Progenitor cell of endocrine pancreas (in vitro differentiated cells): ENCODE measurements around the gene LRP3. TPM values are rescaled to one million over a fixed set of nuclear protein-coding genes. Genes with fewer than 3 reads are reported as not detected.

ENCODE experiments used
- DNase-seq: peaks from one replicate; pipeline ENCODE4 v3.0.0; 2021; ENCODE audit warnings: low spot score; ENCODE audit not compliant: unreplicated experiment
- H3K27ac Mint-ChIP-seq: 2 replicates; pipeline ENCODE4 v1.8.0; 2021; ENCODE audit warnings: mild to moderate bottlenecking, moderate library complexity, mixed read lengths
- H3K27me3 Mint-ChIP-seq: 2 replicates; pipeline ENCODE4 v1.8.0; 2021; ENCODE audit warnings: mixed read lengths
- H3K36me3 Mint-ChIP-seq: 2 replicates; pipeline ENCODE4 v1.8.0; 2022; ENCODE audit warnings: mixed read lengths; ENCODE audit not compliant: insufficient read depth
- H3K4me1 Mint-ChIP-seq: 2 replicates; pipeline ENCODE4 v1.8.0; 2021; ENCODE audit warnings: low read depth, mixed read lengths
- H3K4me3 Mint-ChIP-seq: 2 replicates; pipeline ENCODE4 v1.8.0; 2021; ENCODE audit warnings: low read depth, mild to moderate bottlenecking, moderate library complexity, mixed read lengths
- H3K9me3 Mint-ChIP-seq: 2 replicates; pipeline ENCODE4 v1.8.0; 2021; ENCODE audit warnings: low read depth, mixed read lengths
- total RNA-seq: library from RNA; stranded (reverse); gene quantifications from 2 replicates; pipeline ENCODE4 v1.2.1, GENCODE V29; 2021
- TF ChIP-seq, protein P1 (sequence below): fragments of 200-600 bp; sonication (generic); IDR thresholded peaks from one replicate; pipeline ENCODE4 v1.5.0; 2021; ENCODE audit warnings: antibody characterized with exemption, mild to moderate bottlenecking; ENCODE audit not compliant: unreplicated experiment

LRP3 gene
- total RNA-seq, 1 donor from 2014 or later = 51.2 TPM

DNA sequence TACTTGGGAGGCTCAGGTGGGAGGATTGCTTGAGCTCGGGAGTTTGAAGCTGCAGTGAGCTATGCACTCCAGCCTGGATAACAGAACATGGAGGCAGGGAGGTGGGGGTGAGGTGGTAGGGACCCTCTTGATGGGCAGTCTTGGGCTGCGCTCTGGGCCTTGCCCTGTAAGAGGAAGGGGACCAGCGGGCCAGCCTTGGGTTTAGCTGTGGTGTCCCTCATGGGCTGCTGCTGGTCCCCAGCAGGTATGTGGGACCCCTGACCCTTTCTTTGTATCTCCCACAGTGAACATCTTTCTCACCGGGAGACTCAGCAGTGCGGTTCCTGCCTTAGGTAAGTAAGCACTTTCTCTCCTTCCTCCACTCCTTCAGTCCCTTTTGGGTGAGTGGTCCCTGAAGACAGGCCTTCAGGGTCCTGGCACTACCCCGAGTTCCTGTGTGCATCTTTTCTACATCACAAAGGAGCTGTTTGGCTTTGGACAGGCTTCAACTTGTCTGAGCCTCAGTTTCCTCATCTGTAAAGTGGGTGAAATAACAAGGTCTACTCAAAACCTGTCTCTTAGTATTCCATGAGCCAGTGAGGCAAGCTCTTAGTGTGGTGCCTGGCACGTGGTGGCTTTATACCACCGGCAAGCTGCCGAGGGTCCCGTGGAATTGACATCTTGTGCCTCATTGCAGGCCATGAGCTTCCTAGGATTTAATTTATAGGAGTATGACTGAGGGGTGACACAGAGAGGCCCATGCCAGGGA, 2.5 kb downstream of the LRP3 start:
- Mint-ChIP-seq H3K36me3 (peaks cover 5% of the 10 kb centered on the region), H3K4me1 (no peaks in the 10 kb centered on the region), H3K27me3 (peaks cover 18% of the 10 kb centered on the region), H3K27ac (peak overlapping the region; percentile 71), H3K9me3 (no peaks in the 10 kb centered on the region), H3K4me3 (peak overlapping the region; percentile 62)
- TF ChIP-seq, protein P1, sequence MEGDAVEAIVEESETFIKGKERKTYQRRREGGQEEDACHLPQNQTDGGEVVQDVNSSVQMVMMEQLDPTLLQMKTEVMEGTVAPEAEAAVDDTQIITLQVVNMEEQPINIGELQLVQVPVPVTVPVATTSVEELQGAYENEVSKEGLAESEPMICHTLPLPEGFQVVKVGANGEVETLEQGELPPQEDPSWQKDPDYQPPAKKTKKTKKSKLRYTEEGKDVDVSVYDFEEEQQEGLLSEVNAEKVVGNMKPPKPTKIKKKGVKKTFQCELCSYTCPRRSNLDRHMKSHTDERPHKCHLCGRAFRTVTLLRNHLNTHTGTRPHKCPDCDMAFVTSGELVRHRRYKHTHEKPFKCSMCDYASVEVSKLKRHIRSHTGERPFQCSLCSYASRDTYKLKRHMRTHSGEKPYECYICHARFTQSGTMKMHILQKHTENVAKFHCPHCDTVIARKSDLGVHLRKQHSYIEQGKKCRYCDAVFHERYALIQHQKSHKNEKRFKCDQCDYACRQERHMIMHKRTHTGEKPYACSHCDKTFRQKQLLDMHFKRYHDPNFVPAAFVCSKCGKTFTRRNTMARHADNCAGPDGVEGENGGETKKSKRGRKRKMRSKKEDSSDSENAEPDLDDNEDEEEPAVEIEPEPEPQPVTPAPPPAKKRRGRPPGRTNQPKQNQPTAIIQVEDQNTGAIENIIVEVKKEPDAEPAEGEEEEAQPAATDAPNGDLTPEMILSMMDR = no peak
- DNase-seq = no peak

DNA sequence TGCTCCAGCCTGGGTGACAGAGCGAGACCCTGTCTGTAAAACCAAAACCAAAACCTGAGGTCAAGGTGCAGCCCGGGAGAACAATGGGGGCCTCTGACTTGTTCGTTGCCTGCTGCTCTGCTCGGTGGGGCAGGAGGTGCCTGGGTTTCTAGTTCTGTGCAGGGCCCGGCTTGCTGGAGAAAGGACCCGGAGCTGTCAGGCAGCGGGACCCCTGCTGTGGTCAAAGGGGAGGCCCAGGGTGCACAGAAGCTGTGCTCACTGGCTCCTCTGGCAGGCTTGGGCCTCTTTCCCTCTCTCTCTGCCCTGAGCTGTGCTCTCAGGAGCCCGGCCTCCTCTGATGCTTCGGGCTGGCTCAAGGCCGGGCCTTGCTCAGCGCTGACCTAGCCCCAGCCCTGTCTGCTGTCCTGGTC, 3.5 kb downstream of the LRP3 start:
- Mint-ChIP-seq H3K9me3 (no peaks in the 10 kb centered on the region), H3K4me1 (no peaks in the 10 kb centered on the region), H3K27me3 (peaks cover 9% of the 10 kb centered on the region), H3K27ac (no peak overlapping the region), H3K36me3 (peaks cover 5% of the 10 kb centered on the region), H3K4me3 (no peak overlapping the region)
- no peak for DNase-seq
- TF ChIP-seq, protein P1 = no peak

- no peak overlapping the region for H3K27ac Mint-ChIP-seq
- TF ChIP-seq, protein P1 = no peak
- peaks cover 4% of the 10 kb centered on the region for H3K27me3 Mint-ChIP-seq
- DNase-seq = no peak
- no peak overlapping the region for H3K4me3 Mint-ChIP-seq
- H3K4me1 Mint-ChIP-seq = no peaks in the 10 kb centered on the region
- peaks cover 7% of the 10 kb centered on the region for H3K36me3 Mint-ChIP-seq
- no peaks in the 10 kb centered on the region for H3K9me3 Mint-ChIP-seq
Observed at GRCh38 chr19:33198169-33198568, 4.0 kb downstream of the LRP3 start.

DNA sequence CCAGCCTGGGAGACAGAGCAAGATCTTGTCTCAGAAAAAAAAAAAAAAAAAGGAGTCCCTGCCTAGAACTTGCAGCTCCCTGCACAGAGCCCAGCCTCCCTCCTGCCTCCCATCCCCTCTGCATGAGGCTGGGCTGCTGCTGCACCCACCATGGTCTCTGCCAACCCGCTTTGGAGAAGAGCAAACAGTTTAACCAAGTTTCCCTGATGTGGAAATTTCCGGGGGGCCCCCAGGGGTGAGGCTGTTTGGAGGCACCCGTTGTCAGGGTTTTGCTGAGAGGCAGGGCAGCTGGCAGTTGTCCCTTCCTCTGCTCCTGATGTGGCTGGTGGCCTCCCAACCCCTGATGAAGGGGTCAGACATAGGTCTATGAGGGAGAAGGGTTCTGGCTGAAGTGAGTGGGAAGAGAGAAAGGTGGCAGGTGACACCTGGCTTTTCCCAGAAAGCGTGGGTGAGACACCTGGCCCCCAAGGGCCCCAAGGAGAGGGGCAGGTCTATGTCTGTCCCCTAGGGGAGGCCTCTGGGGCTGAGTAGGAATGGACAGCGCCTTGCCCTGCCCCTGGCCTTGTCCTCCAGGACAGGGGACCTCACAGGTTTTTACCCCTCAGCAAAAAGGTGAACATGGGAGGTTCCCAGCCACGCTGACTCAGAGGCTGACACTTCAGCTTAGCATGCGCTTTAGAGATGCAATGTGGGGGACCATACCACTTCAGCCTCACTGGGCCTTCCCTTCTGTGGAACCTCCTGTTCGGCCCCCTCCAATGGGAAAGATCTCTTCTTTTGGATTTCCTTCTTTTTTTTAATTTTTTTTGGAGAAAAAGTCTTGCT, 5.5 kb downstream of the LRP3 start:
- no peaks in the 10 kb centered on the region for H3K4me1 Mint-ChIP-seq
- no peak overlapping the region for H3K27ac Mint-ChIP-seq
- peaks cover 7% of the 10 kb centered on the region for H3K36me3 Mint-ChIP-seq
- H3K4me3 Mint-ChIP-seq = no peak overlapping the region
- H3K27me3 Mint-ChIP-seq = no peaks in the 10 kb centered on the region
- TF ChIP-seq, protein P1 = no peak
- no peaks in the 10 kb centered on the region for H3K9me3 Mint-ChIP-seq
- DNase-seq = no peak

GRCh38 chr19:33201473-33201872, 7.3 kb downstream of the LRP3 start:
- Mint-ChIP-seq H3K4me1 (no peaks in the 10 kb centered on the region), H3K27me3 (no peaks in the 10 kb centered on the region), H3K36me3 (peaks cover 7% of the 10 kb centered on the region), H3K9me3 (no peaks in the 10 kb centered on the region), H3K4me3 (no peak overlapping the region), H3K27ac (no peak overlapping the region)
- DNase-seq = no peak
- TF ChIP-seq, protein P1 = no peak
